ENCODE data around the gene HEMK1.

Gene HEMK1

DNA sequence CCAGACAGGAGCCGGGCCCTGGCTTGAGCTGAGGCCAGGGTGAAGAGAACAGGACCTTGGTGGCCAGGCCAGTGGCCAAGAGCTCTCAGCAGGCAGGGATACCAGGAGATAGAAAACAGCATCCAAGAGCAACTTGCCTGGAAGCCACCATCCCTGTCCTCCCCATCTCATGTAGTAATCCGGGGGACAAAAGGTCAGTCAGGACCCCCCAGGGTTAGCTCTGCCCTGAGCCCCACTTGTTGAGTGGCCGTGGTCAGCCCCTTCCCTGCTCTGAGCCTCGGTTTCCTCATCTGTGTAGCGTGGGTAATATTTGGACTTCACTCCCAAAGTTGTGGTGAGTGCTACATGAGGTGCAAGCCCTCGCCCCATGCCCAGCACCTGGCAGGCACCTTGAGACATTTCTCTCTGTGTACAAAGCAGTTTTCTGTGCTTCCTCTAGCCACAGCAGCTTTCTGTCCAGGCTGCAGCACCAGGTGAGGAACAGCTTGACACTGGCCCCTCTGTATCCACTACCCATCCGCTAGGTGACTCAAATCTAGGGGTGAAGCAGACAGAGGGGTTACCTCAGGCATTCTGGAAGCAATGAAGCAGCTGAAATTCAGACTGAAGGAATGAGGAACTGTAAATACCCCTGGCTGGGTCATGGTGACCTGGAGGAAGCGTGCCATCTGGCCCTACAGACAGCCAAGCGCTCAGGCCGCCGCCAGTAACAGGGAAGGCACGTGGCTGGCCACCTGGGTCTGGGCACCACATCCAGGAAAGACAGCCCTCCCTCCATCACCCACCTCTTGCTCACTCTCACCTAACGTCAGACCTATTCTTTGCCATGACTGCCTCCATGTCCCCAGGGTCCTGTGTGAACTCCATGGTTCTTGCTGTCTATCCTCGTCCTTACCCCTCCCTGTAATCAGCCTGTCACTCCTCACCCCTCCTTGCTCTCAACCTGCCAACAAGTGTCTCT is 35.6 kb downstream of the HEMK1 start:
- TF ChIP-seq, protein P1, sequence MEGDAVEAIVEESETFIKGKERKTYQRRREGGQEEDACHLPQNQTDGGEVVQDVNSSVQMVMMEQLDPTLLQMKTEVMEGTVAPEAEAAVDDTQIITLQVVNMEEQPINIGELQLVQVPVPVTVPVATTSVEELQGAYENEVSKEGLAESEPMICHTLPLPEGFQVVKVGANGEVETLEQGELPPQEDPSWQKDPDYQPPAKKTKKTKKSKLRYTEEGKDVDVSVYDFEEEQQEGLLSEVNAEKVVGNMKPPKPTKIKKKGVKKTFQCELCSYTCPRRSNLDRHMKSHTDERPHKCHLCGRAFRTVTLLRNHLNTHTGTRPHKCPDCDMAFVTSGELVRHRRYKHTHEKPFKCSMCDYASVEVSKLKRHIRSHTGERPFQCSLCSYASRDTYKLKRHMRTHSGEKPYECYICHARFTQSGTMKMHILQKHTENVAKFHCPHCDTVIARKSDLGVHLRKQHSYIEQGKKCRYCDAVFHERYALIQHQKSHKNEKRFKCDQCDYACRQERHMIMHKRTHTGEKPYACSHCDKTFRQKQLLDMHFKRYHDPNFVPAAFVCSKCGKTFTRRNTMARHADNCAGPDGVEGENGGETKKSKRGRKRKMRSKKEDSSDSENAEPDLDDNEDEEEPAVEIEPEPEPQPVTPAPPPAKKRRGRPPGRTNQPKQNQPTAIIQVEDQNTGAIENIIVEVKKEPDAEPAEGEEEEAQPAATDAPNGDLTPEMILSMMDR (IDR thresholded peaks at IDR 0.05), result no peak
- peak overlapping the region; percentile 84 to 96 for H3K27ac ChIP-seq
- no peaks in the 10 kb centered on the region for H3K27me3 ChIP-seq
- peaks cover 9 to 98% (median 50%) of the 10 kb centered on the region in 4 donors for H3K4me1 ChIP-seq
- no peak overlapping the region for H3K4me3 ChIP-seq
- intact Hi-C loops (cut with DNase I; ENCODE audit: low total_unique reads), result no loop called here
- peak in 1 of 2 donors; percentile 72 for DNase-seq
- H3K36me3 ChIP-seq, result peaks cover 0 to 37% (median 17%) of the 10 kb centered on the region in 3 donors
- no peaks in the 10 kb centered on the region for H3K9me3 ChIP-seq

DNA sequence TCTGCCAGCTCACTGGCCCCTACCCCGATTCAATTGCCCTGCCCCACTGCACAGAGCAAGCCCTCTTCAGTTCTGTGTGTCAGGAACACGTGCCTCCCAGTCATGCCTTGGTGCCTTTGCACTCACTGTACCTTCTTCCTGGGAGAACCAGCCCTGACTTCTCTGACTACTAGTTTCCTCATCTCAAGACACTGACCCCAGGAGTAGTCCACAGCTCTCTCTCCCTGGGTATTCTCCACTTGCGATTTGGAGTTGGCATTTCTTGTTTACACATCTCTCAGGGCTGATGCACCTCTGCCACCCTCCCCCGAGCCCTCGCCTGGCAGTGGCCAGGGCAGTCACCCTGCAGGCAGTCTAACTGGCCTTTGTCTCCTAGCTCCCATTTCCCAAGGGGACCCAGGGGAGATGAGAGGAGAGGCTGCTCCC is 36.6 kb downstream of the HEMK1 start:
- H3K9me3 ChIP-seq, result no peaks in the 10 kb centered on the region
- H3K36me3 ChIP-seq, result peaks cover 0 to 37% (median 17%) of the 10 kb centered on the region in 3 donors
- H3K27me3 ChIP-seq, result no peaks in the 10 kb centered on the region
- intact Hi-C loops (cut with DNase I; ENCODE audit: low total_unique reads), result no loop called here
- no peak for DNase-seq
- TF ChIP-seq, protein P1 (IDR thresholded peaks at IDR 0.05), result no peak
- peak overlapping the region; percentile 19 to 84 for H3K27ac ChIP-seq
- H3K4me3 ChIP-seq, result no peak overlapping the region
- H3K4me1 ChIP-seq, result peaks cover 6 to 98% (median 50%) of the 10 kb centered on the region in 4 donors

DNA sequence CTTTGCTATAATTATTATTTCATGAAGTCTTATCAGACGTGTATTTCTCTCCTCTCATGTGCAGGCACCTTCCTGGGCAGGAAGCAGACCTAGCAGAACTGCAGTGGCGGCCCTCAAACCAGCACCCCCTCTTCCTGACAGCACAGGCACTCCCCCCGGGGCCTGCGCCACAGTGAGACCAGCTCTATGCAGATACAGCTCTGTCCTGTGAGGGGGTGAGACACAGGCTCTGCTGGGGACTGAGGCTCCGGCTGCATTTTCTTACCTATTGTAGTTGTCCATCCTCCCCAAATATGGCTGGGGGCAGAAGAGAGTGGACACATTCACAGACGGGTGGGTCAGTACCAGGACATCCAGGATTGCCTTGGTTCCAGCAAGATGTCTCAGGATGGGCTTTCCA is 37.3 kb downstream of the HEMK1 start:
- Histone ChIP-seq H3K9me3 (no peaks in the 10 kb centered on the region), H3K4me1 (peaks cover 0 to 98% (median 50%) of the 10 kb centered on the region in 4 donors), H3K27me3 (no peaks in the 10 kb centered on the region), H3K27ac (peak overlapping the region in 1 of 2 donors; percentile 22), H3K36me3 (peaks cover 0 to 37% (median 17%) of the 10 kb centered on the region in 3 donors), H3K4me3 (no peak overlapping the region)
- TF ChIP-seq, protein P1 (IDR thresholded peaks at IDR 0.05), result no peak
- intact Hi-C loops (cut with DNase I; ENCODE audit: low total_unique reads), result no loop called here
- DNase-seq, result no peak

DNA sequence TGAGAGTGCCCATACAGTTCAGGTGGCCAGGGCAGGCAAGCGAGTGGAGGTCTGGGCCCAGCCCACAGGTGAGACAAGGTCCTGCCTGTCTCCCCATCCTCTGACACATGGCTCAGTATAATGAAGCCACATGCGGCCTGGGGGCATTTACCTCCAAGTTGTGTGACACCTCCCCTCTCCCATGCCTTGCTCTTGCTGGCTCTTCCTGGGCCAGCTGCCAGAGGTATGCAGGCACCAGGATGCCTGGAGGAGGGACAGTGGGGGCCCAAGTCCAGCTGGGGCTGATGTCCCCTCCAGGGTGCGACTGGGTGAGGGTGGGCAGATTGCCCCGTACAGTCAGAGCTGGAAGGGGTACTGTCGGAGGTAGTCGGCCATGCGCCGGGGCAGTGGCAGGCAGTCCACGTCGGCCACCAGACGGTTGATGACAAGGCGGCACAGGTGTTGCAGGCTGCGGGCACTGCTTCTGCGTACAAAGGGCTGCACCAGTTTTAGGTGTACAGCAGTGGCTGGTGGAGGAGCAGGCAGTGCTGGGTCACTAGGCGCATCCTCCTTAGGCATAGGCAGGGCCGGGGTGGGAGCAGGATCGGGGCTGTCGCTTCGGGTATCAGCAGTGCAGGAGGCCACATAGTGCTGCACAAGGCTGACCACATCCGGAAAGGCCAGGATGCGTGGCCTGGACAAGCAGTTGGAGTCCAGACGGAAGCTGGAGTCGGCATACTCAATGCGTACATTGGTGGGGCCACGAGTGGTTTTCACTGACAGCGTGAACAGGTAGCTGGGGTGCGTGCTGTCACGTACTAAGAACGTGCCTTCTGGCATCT is 38.2 kb downstream of the HEMK1 start:
- no peak for DNase-seq
- intact Hi-C loops (cut with DNase I; ENCODE audit: low total_unique reads), result no loop called here
- H3K27me3 ChIP-seq, result no peaks in the 10 kb centered on the region
- TF ChIP-seq, protein P1 (IDR thresholded peaks at IDR 0.05), result no peak
- no peaks in the 10 kb centered on the region for H3K9me3 ChIP-seq
- H3K27ac ChIP-seq, result no peak overlapping the region
- H3K4me1 ChIP-seq, result peaks cover 0 to 94% (median 46%) of the 10 kb centered on the region in 4 donors
- peaks cover 0 to 37% (median 17%) of the 10 kb centered on the region in 3 donors for H3K36me3 ChIP-seq
- H3K4me3 ChIP-seq, result no peak overlapping the region

DNA sequence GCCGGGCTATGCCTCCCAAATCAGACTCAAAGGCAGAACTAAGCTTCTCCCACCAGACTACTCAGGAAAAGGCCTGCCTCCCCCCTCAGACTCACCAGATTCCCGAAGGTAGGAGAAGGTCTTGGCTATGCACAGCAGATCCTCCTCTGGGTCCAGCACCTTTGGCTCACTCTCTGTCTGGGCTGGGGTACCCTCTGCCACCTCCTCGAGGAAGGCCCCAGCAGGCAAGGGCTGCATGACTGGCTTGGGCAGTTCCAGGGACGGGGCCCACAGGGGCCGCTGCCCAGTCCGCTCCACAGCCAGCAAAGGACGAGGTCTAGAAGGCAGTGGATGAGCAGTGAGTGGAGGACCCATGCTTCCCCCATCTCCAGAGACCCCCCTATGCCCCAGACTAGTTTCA is 39.0 kb downstream of the HEMK1 start:
- intact Hi-C loops (cut with DNase I; ENCODE audit: low total_unique reads), result no loop called here

More for the DNA sequence above, 39.0 kb downstream of the HEMK1 start:
- Histone ChIP-seq H3K27me3 (no peaks in the 10 kb centered on the region), H3K4me3 (no peak overlapping the region), H3K36me3 (peaks cover 0 to 37% (median 17%) of the 10 kb centered on the region in 3 donors), H3K27ac (no peak overlapping the region), H3K4me1 (peaks cover 0 to 91% (median 46%) of the 10 kb centered on the region in 4 donors), H3K9me3 (no peaks in the 10 kb centered on the region)
- TF ChIP-seq, protein P1 (IDR thresholded peaks at IDR 0.05), result no peak
- no peak for DNase-seq
